NCI-H2029 (cell line): ENCODE data around the gene CDK2.

Source experiments
- DNase-seq: peaks from one replicate; lab custom pipeline; 2025; lab: John Stamatoyannopoulos, UW

Gene CDK2

DNA sequence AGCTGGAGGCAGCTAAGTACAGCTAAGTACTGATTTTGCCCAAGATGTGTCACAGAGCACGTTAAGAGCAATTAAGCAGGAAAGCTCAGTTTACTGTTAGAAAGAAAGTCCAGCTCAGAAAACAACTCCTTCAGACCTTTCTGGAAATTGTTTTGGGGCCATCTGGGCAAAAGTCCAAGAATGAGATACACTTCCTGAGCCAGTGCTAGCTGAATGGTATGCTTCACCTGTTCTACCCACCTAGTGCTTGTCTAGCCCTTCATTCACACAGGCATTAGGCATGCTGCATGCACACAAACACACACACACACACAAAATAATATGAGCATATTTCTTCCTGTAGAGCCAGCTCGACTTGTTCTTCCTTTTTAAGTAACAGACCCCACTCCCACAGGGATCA, 47.6 kb downstream of the CDK2 start:
- peak; percentile 66 for DNase-seq

- DNase-seq, result no peak
These were observed 50.6 kb downstream of the CDK2 start for GRCh38 chr12:56017181-56017580.

DNA sequence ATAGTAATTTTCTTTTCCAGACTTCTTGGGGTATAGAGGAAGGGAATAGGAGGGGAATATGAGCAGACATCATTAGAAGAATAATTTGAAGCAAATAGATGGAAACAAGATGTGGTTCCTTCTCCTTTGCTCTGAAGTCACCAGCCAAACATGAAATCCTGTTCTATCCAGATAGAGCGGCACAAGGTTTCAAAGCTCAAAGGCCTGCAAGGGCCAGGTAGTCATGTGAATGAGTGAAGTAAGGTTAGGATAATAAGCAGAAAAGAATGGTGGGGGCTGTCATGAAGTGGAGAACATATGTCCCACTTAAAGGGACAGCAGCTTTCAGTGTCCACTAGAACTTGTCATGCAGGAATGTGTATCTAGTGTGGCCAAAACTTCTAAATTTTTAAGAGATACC, 51.7 kb downstream of the CDK2 start:
- DNase-seq, result no peak

- no peak for DNase-seq
These were observed 54.0 kb downstream of the CDK2 start, which contains the start of gene IKZF4 for GRCh38 chr12:56020423-56021184. Gene IKZF4 (plus strand): TSS chr12:56021043. CDS start chr12:56021494, 451 bp downstream.

DNA sequence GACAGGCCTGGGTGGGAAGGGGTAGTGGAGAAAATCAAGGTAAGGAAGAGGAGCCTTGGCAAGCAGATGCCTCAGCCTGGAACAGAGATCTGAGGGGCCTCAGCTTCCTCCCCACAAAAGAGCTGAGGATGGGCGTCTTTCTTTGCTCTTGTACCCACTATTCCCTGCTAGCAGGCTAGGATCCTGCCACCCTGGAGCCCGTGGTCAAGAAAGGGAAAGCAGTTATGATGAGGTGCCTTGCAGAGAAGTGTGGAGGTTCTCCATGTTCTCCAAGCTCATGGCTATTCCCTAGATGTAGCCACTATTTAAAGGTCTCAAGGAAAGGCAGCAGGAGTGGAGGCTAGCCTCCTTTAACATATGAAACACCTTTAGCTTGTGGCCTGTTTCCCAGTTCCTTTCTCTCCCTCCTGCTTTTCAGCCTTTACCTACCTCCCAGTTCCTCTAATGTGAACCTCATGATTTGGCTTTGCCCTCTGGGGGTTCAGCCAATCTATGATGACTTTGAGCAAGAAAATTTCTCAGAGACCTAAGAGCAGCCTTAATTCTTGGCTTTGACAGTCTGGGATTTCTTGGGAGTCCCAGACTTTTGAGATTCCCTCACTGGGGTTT, 55.4 kb downstream of the CDK2 start:
- no peak for DNase-seq
